ENCODE data around the gene DHX15. TPM values are rescaled to one million over a fixed set of nuclear protein-coding genes. Genes with fewer than 3 reads are reported as not detected.

The DHX15 gene
- 183 TPM for polyA plus RNA-seq (2013, experiment 1 of 2)
- polyA plus RNA-seq (2013, experiment 2 of 2): 182 TPM

DNA sequence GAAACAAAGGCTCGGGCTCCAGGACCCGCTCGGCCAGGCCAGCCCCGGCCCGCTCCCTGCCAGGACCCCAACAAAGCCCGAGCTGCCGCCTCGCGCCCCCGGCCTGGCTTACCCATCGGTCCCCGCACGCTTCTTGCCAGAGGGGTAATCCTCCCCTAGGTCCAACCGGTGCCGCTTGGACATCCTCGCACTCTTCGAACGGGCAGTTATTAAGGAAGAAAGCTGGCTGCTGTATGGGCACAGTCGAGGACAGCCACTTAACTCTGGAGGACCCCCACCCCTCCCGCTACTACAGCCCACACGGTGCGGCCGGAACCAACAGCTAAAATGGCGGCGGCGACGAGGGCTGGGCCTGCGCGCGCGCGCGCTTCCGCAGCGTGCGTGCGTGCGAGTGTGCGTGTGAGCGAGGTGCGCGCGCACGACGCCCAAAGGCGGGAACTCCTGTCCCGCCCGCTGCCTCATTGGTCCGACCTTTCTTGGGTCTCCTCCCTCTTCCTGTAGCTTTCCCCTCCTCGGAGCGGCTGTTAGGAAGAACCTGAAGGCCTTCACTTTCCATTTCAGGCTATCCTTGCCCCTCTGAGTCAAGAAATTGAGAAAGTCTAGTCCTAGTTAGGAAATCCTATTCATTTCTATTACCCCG, at the start of gene DHX15:
Gene DHX15 (minus strand): TSS at position 344 of the 640 bp plus-strand sequence. CDS start 161 bp downstream, at position 183.
- Histone ChIP-seq H3K56ac (ENCODE audit: low read length) (peak within 1 kb of the TSS; percentile 99), H3K4me2 (ENCODE audit: low read length) (peak within 1 kb of the TSS; percentile 64), H4K5ac (ENCODE audit: low read length) (no peak within 1 kb of the TSS), H3K27ac (ENCODE audit: low read depth, low read length) (peak within 1 kb of the TSS; percentile 39), H3K36me3 (ENCODE audit: control insufficient read depth, insufficient read depth, low read length) (peaks cover 1% of the 10 kb centered on the region), H3K9ac (ENCODE audit: low read length) (peak within 1 kb of the TSS; percentile 99), H4K8ac (ENCODE audit: low read depth, low read length) (peak within 1 kb of the TSS; percentile 59), H3K23ac (ENCODE audit: low read length) (peak within 1 kb of the TSS; percentile 97), H3K79me2 (ENCODE audit: control insufficient read depth, insufficient read depth, low read length) (peaks cover 50% of the 10 kb centered on the region), H2BK5ac (ENCODE audit: low read length) (peak within 1 kb of the TSS; percentile 98), H3K18ac (ENCODE audit: low read length) (peak within 1 kb of the TSS; percentile 54), H3K4ac (ENCODE audit: low read depth, low read length) (peak within 1 kb of the TSS; percentile 76), H3K4me1 (ENCODE audit: control insufficient read depth, low read depth, low read length) (peaks cover 2% of the 10 kb centered on the region), H3K79me1 (ENCODE audit: low read length) (no peaks in the 10 kb centered on the region), H2BK15ac (replicated peaks; ENCODE audit: low read depth) (no peak within 1 kb of the TSS), H3K27me3 (ENCODE audit: insufficient read depth, low read length, poor library complexity) (no peaks in the 10 kb centered on the region), H2BK120ac (ENCODE audit: low read depth, low read length) (peak within 1 kb of the TSS; percentile 33), H2AK5ac (ENCODE audit: low read length) (peak within 1 kb of the TSS; percentile 37), H3K4me3 (ENCODE audit: low read length) (peak within 1 kb of the TSS; percentile 91)
- peak; percentile 99 for DNase-seq
- no CpG with 5 or more reads among the region's 52 CpGs for WGBS (ENCODE audit: extremely low coverage, insufficient coverage, low lambda C conversion rate)

DNA sequence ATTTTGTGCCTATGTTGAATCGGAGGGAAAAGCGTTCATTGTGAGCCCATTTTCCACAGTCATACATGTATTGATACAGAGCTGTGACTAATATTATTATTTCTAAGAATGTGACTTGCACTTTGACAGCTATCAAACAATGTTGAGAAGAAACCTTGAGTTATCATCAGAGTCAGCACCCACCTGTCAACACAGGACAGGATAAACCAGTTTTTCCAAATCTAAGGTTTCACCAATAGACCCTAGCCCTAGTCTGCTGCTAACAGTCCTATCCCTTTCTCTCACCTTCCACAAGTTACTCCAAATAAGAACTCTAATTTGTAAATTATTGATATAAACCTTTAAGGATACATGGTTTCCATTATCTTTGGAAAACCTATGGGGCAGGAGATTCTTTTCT, 47.7 kb upstream of the DHX15 start:
- no peak overlapping the region for H3K56ac ChIP-seq (ENCODE audit: low read length)
- H3K4me2 ChIP-seq (ENCODE audit: low read length): no peak overlapping the region
- H4K8ac ChIP-seq (ENCODE audit: low read depth, low read length): no peak overlapping the region
- no peaks in the 10 kb centered on the region for H3K36me3 ChIP-seq (ENCODE audit: control insufficient read depth, insufficient read depth, low read length)
- no peaks in the 10 kb centered on the region for H3K79me1 ChIP-seq (ENCODE audit: low read length)
- H3K27ac ChIP-seq (ENCODE audit: low read depth, low read length): no peak overlapping the region
- no peak overlapping the region for H2AK5ac ChIP-seq (ENCODE audit: low read length)
- no peak overlapping the region for H3K9ac ChIP-seq (ENCODE audit: low read length)
- H3K18ac ChIP-seq (ENCODE audit: low read length): no peak overlapping the region
- WGBS (ENCODE audit: extremely low coverage, insufficient coverage, low lambda C conversion rate): no CpG with 5 or more reads among the region's 2 CpGs
- no peak overlapping the region for H3K23ac ChIP-seq (ENCODE audit: low read length)
- no peak overlapping the region for H2BK120ac ChIP-seq (ENCODE audit: low read depth, low read length)
- no peaks in the 10 kb centered on the region for H3K27me3 ChIP-seq (ENCODE audit: insufficient read depth, low read length, poor library complexity)
- H2BK5ac ChIP-seq (ENCODE audit: low read length): no peak overlapping the region
- no peak for DNase-seq
- H3K4me3 ChIP-seq (ENCODE audit: low read length): no peak overlapping the region
- no peaks in the 10 kb centered on the region for H3K79me2 ChIP-seq (ENCODE audit: control insufficient read depth, insufficient read depth, low read length)
- H2BK15ac ChIP-seq (replicated peaks; ENCODE audit: low read depth): no peak overlapping the region
- H3K4ac ChIP-seq (ENCODE audit: low read depth, low read length): no peak overlapping the region
- H4K5ac ChIP-seq (ENCODE audit: low read length): no peak overlapping the region
- no peaks in the 10 kb centered on the region for H3K4me1 ChIP-seq (ENCODE audit: control insufficient read depth, low read depth, low read length)

DNA sequence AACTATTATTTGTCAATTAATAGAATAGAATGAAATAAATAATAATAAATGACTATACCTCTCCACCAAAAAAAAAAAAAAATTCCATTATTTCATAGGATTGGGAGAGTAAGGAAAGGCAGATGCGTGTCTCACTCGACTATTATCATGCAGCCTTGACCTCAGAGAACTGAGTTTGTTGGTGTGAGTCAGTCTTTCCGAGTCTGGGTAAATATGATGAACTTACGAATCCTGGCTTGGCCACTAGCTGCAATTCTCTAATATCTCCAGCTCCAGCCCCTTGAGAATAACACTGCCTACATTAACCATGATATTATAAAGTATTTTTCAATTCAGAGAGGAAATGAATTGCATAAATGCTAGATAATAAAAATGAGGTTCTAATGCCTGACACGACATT, 46.6 kb upstream of the DHX15 start:
- Histone ChIP-seq H3K4me1 (ENCODE audit: control insufficient read depth, low read depth, low read length) (no peaks in the 10 kb centered on the region), H3K9ac (ENCODE audit: low read length) (no peak overlapping the region), H3K27ac (ENCODE audit: low read depth, low read length) (no peak overlapping the region), H2BK15ac (replicated peaks; ENCODE audit: low read depth) (no peak overlapping the region), H3K36me3 (ENCODE audit: control insufficient read depth, insufficient read depth, low read length) (no peaks in the 10 kb centered on the region), H2BK120ac (ENCODE audit: low read depth, low read length) (no peak overlapping the region), H3K18ac (ENCODE audit: low read length) (no peak overlapping the region), H3K56ac (ENCODE audit: low read length) (no peak overlapping the region), H3K4ac (ENCODE audit: low read depth, low read length) (no peak overlapping the region), H4K8ac (ENCODE audit: low read depth, low read length) (no peak overlapping the region), H4K5ac (ENCODE audit: low read length) (no peak overlapping the region), H2AK5ac (ENCODE audit: low read length) (no peak overlapping the region), H3K27me3 (ENCODE audit: insufficient read depth, low read length, poor library complexity) (no peaks in the 10 kb centered on the region), H3K4me2 (ENCODE audit: low read length) (no peak overlapping the region), H3K79me1 (ENCODE audit: low read length) (no peaks in the 10 kb centered on the region), H3K23ac (ENCODE audit: low read length) (no peak overlapping the region), H3K79me2 (ENCODE audit: control insufficient read depth, insufficient read depth, low read length) (no peaks in the 10 kb centered on the region), H2BK5ac (ENCODE audit: low read length) (no peak overlapping the region), H3K4me3 (ENCODE audit: low read length) (no peak overlapping the region)
- DNase-seq: no peak
- WGBS (ENCODE audit: extremely low coverage, insufficient coverage, low lambda C conversion rate): 100% methylated on average over 1 of the region's 5 CpGs

DNA sequence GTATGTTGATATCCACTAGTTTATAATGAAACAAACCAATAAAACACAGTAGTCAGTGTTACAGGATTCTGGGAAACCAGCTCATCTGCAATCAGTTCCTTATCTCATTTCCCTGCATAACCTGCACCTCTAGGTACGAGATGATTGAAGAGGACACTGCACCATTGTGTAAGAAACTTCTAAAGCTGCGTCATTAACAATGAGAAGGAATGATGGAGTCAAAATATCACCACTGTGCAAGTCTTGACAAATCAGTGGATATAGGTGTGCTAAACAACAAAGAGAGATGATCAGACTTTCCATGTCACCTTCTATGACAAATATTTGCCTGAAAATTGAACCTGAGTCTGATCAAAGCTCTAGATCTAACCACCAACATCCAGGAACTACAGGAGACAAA, 40.7 kb upstream of the DHX15 start:
- no peaks in the 10 kb centered on the region for H3K27me3 ChIP-seq (ENCODE audit: insufficient read depth, low read length, poor library complexity)
- no peak for DNase-seq
- H2BK5ac ChIP-seq (ENCODE audit: low read length): no peak overlapping the region
- H3K9ac ChIP-seq (ENCODE audit: low read length): no peak overlapping the region
- no peaks in the 10 kb centered on the region for H3K79me1 ChIP-seq (ENCODE audit: low read length)
- no peak overlapping the region for H3K4ac ChIP-seq (ENCODE audit: low read depth, low read length)
- no peak overlapping the region for H4K5ac ChIP-seq (ENCODE audit: low read length)
- WGBS (ENCODE audit: extremely low coverage, insufficient coverage, low lambda C conversion rate): no CpG with 5 or more reads among the region's 2 CpGs
- no peak overlapping the region for H3K4me2 ChIP-seq (ENCODE audit: low read length)
- H3K23ac ChIP-seq (ENCODE audit: low read length): no peak overlapping the region
- no peak overlapping the region for H2BK120ac ChIP-seq (ENCODE audit: low read depth, low read length)
- H3K56ac ChIP-seq (ENCODE audit: low read length): no peak overlapping the region
- no peak overlapping the region for H3K27ac ChIP-seq (ENCODE audit: low read depth, low read length)
- H3K18ac ChIP-seq (ENCODE audit: low read length): no peak overlapping the region
- H2AK5ac ChIP-seq (ENCODE audit: low read length): no peak overlapping the region
- H3K4me3 ChIP-seq (ENCODE audit: low read length): no peak overlapping the region
- H3K36me3 ChIP-seq (ENCODE audit: control insufficient read depth, insufficient read depth, low read length): no peaks in the 10 kb centered on the region
- no peaks in the 10 kb centered on the region for H3K4me1 ChIP-seq (ENCODE audit: control insufficient read depth, low read depth, low read length)
- no peak overlapping the region for H2BK15ac ChIP-seq (replicated peaks; ENCODE audit: low read depth)
- no peaks in the 10 kb centered on the region for H3K79me2 ChIP-seq (ENCODE audit: control insufficient read depth, insufficient read depth, low read length)
- H4K8ac ChIP-seq (ENCODE audit: low read depth, low read length): no peak overlapping the region

DNA sequence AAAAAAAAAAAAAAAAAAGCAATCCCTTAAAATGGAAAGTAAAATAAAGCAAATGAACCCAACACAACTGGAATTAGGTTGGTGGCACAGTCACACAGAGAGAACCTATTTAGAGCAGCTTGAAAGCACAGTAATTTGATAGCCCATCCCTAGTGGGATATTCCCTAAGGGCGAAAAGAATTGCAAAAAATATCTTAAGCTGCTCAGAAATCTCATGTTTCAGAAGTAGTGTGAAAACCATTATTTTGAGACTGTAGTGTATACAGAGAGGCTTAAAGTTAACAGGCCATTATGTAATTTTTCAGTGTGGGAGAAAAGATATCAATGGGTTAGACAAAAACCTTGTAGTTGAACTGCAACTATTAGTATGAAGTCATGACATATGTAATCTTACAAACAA, 40.0 kb upstream of the DHX15 start:
- Histone ChIP-seq H3K4ac (ENCODE audit: low read depth, low read length) (no peak overlapping the region), H2BK120ac (ENCODE audit: low read depth, low read length) (no peak overlapping the region), H2BK15ac (replicated peaks; ENCODE audit: low read depth) (no peak overlapping the region), H3K18ac (ENCODE audit: low read length) (no peak overlapping the region), H3K4me2 (ENCODE audit: low read length) (no peak overlapping the region), H3K79me1 (ENCODE audit: low read length) (no peaks in the 10 kb centered on the region), H3K4me3 (ENCODE audit: low read length) (no peak overlapping the region), H3K9ac (ENCODE audit: low read length) (no peak overlapping the region), H4K8ac (ENCODE audit: low read depth, low read length) (no peak overlapping the region), H3K23ac (ENCODE audit: low read length) (no peak overlapping the region), H4K5ac (ENCODE audit: low read length) (no peak overlapping the region), H2AK5ac (ENCODE audit: low read length) (no peak overlapping the region), H3K27ac (ENCODE audit: low read depth, low read length) (no peak overlapping the region), H2BK5ac (ENCODE audit: low read length) (no peak overlapping the region), H3K36me3 (ENCODE audit: control insufficient read depth, insufficient read depth, low read length) (no peaks in the 10 kb centered on the region), H3K27me3 (ENCODE audit: insufficient read depth, low read length, poor library complexity) (no peaks in the 10 kb centered on the region), H3K79me2 (ENCODE audit: control insufficient read depth, insufficient read depth, low read length) (no peaks in the 10 kb centered on the region), H3K4me1 (ENCODE audit: control insufficient read depth, low read depth, low read length) (no peaks in the 10 kb centered on the region), H3K56ac (ENCODE audit: low read length) (no peak overlapping the region)
- no peak for DNase-seq
- no CpG with 5 or more reads among the region's 1 CpG for WGBS (ENCODE audit: extremely low coverage, insufficient coverage, low lambda C conversion rate)

All from mesendoderm (in vitro differentiated cells).